Measurements from ENCODE around the gene TAF4B. TPM values are rescaled to one million over a fixed set of nuclear protein-coding genes. Genes with fewer than 3 reads are reported as not detected.

Gene TAF4B
- total RNA-seq, 1 experiment from 2014 or later, result 2.0 TPM

DNA sequence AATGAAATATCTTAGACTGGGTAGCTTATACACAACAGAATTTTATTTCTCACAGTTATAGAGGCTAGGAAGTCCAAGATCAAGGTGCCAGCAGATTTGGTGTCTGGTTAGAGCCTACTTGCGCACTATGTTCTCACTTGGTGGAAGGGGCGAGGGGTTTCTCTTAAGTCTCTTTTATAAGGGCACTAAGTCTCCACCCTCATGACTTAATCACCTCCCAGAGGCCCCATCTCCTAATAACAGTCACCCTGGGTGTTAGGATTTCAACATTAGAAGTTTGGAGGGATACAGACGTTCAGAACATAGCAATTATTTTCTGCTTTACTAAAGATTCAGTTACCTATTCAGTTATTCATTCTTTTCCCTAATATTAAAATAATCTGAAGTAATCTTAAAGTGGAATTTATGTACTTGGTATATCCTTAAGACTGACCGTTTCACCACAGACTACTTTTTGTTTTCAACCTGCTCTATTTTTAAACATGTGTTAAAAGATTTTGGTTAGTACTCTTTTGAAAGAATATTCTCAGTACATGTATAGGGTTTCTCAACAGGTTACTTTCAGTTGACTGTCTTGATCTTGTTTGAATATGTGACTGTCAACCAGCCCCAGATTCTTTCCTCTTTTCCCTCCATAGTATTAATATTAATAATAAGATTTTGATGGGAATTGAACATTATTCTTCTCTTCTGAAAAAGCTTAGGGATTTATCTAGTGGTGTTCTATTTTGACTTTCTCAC, 130.0 kb downstream of the TAF4B start:
- BruUV-seq (replicated peaks), result no TSS peak
- H3K27ac ChIP-seq (ENCODE audit: low read depth, low read length, poor library complexity, severe bottlenecking), result no peak overlapping the region
- no peak overlapping the region for H3K4me3 ChIP-seq (ENCODE audit: low read depth, low read length, poor library complexity, severe bottlenecking)
- H3K36me3 ChIP-seq (ENCODE audit: insufficient read depth, low read length, poor library complexity, severe bottlenecking), result no peaks in the 10 kb centered on the region
- TF ChIP-seq, protein P1, sequence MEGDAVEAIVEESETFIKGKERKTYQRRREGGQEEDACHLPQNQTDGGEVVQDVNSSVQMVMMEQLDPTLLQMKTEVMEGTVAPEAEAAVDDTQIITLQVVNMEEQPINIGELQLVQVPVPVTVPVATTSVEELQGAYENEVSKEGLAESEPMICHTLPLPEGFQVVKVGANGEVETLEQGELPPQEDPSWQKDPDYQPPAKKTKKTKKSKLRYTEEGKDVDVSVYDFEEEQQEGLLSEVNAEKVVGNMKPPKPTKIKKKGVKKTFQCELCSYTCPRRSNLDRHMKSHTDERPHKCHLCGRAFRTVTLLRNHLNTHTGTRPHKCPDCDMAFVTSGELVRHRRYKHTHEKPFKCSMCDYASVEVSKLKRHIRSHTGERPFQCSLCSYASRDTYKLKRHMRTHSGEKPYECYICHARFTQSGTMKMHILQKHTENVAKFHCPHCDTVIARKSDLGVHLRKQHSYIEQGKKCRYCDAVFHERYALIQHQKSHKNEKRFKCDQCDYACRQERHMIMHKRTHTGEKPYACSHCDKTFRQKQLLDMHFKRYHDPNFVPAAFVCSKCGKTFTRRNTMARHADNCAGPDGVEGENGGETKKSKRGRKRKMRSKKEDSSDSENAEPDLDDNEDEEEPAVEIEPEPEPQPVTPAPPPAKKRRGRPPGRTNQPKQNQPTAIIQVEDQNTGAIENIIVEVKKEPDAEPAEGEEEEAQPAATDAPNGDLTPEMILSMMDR (conservative IDR thresholded peaks at IDR 0.05; ENCODE audit: low read depth, low read length), result no peak
- no peak for TF ChIP-seq EZH2 (IDR thresholded peaks at IDR 0.05; ENCODE audit: borderline replicate concordance, low read depth, low read length, poor library complexity, severe bottlenecking)
- DNase-seq (ENCODE audit: low spot score), result no peak
- ChIA-PET CTCF (no interaction called here), POLR2A (ENCODE audit: low non-redundant PET) (no interaction called here)
- H3K4me1 ChIP-seq (ENCODE audit: insufficient read depth, low read length, poor library complexity, severe bottlenecking), result no peaks in the 10 kb centered on the region
- no peaks in the 10 kb centered on the region for H3K27me3 ChIP-seq (replicated peaks; ENCODE audit: insufficient read depth, low read depth, low read length, poor library complexity)
- intact Hi-C loops (cut with micrococcal nuclease; ENCODE audit: unreplicated experiment), result no loop called here
- no peaks in the 10 kb centered on the region for H3K9me3 ChIP-seq (ENCODE audit: low read depth, low read length, poor library complexity, severe bottlenecking)

DNA sequence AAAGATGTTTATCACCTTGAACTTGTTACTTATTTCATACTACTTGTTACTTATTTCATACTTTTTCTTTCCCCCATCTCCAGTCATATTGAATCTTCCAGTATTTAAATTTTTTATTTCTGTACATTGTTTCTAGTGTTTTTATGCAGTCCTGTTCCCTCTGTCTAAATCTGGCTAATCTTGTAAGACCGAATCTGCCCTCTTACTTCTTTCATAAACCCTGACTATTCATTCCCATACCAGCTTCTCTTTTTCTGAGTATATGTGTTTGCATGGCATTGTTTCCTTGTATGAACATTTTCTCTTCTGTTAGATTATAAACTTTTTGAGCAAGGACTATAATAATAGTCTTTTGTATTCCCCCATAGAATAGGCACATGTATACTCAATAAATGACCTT, 131.7 kb downstream of the TAF4B start:
- Histone ChIP-seq H3K36me3 (ENCODE audit: insufficient read depth, low read length, poor library complexity, severe bottlenecking) (no peaks in the 10 kb centered on the region), H3K4me1 (ENCODE audit: insufficient read depth, low read length, poor library complexity, severe bottlenecking) (no peaks in the 10 kb centered on the region), H3K4me3 (ENCODE audit: low read depth, low read length, poor library complexity, severe bottlenecking) (no peak overlapping the region), H3K27me3 (replicated peaks; ENCODE audit: insufficient read depth, low read depth, low read length, poor library complexity) (no peaks in the 10 kb centered on the region), H3K27ac (ENCODE audit: low read depth, low read length, poor library complexity, severe bottlenecking) (no peak overlapping the region), H3K9me3 (ENCODE audit: low read depth, low read length, poor library complexity, severe bottlenecking) (no peaks in the 10 kb centered on the region)
- no peak for TF ChIP-seq EZH2 (IDR thresholded peaks at IDR 0.05; ENCODE audit: borderline replicate concordance, low read depth, low read length, poor library complexity, severe bottlenecking)
- no peak for DNase-seq (ENCODE audit: low spot score)
- intact Hi-C loops (cut with micrococcal nuclease; ENCODE audit: unreplicated experiment), result no loop called here
- BruUV-seq (replicated peaks), result no TSS peak
- ChIA-PET CTCF (no interaction called here), POLR2A (ENCODE audit: low non-redundant PET) (no interaction called here)

DNA sequence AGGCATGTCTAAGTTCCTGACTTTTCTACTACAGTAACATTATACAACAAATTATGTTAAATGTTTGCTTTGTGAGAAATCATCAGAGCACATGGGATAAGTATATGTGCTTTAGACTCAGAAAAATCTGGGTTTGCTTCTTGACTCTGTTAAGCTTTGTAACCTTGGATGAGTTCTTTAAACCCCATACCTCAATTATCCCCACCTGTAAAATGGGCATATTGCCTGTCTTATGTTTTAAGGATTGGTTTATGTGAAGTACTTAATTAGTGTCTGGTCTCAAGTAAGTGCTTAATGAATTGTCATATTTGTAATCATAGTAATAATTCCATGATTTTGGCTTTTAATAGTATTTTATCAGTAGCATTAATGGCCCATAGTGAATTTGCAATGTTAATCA, 135.8 kb downstream of the TAF4B start:
- intact Hi-C loops (cut with micrococcal nuclease; ENCODE audit: unreplicated experiment), result no loop called here
- DNase-seq (ENCODE audit: low spot score), result no peak
- no peaks in the 10 kb centered on the region for H3K4me1 ChIP-seq (ENCODE audit: insufficient read depth, low read length, poor library complexity, severe bottlenecking)
- H3K27me3 ChIP-seq (replicated peaks; ENCODE audit: insufficient read depth, low read depth, low read length, poor library complexity), result no peaks in the 10 kb centered on the region
- ChIA-PET CTCF (no interaction called here), POLR2A (ENCODE audit: low non-redundant PET) (no interaction called here)
- H3K27ac ChIP-seq (ENCODE audit: low read depth, low read length, poor library complexity, severe bottlenecking), result no peak overlapping the region
- no peak overlapping the region for H3K4me3 ChIP-seq (ENCODE audit: low read depth, low read length, poor library complexity, severe bottlenecking)
- TF ChIP-seq, protein P1 (conservative IDR thresholded peaks at IDR 0.05; ENCODE audit: low read depth, low read length), result no peak
- no peak for TF ChIP-seq EZH2 (IDR thresholded peaks at IDR 0.05; ENCODE audit: borderline replicate concordance, low read depth, low read length, poor library complexity, severe bottlenecking)
- no peaks in the 10 kb centered on the region for H3K9me3 ChIP-seq (ENCODE audit: low read depth, low read length, poor library complexity, severe bottlenecking)
- no TSS peak for BruUV-seq (replicated peaks)
- no peaks in the 10 kb centered on the region for H3K36me3 ChIP-seq (ENCODE audit: insufficient read depth, low read length, poor library complexity, severe bottlenecking)

DNA sequence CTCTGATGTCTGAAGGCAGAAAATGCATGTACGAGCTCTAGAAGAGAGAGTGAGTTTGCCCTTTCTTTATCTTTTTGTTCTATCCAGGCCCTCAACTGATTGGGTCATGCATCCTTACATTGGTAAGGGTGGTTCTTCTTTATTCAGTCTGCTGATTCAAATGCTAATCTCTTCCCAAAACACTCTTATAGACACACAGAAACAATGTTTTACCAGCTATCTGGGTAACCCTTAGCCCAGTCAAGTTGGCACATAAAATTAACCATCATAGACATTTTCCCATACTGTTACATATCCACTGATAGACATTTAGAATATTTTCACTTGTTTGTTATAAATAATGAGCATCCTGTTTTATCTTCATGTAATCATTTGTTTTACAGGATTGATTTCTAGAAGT, 141.2 kb downstream of the TAF4B start:
- TF ChIP-seq, protein P1 (conservative IDR thresholded peaks at IDR 0.05; ENCODE audit: low read depth, low read length), result no peak
- Histone ChIP-seq H3K27ac (ENCODE audit: low read depth, low read length, poor library complexity, severe bottlenecking) (no peak overlapping the region), H3K9me3 (ENCODE audit: low read depth, low read length, poor library complexity, severe bottlenecking) (no peaks in the 10 kb centered on the region), H3K4me3 (ENCODE audit: low read depth, low read length, poor library complexity, severe bottlenecking) (no peak overlapping the region), H3K27me3 (replicated peaks; ENCODE audit: insufficient read depth, low read depth, low read length, poor library complexity) (no peaks in the 10 kb centered on the region), H3K36me3 (ENCODE audit: insufficient read depth, low read length, poor library complexity, severe bottlenecking) (no peaks in the 10 kb centered on the region), H3K4me1 (ENCODE audit: insufficient read depth, low read length, poor library complexity, severe bottlenecking) (no peaks in the 10 kb centered on the region)
- DNase-seq (ENCODE audit: low spot score), result no peak
- POLR2A ChIA-PET (ENCODE audit: low non-redundant PET), result no interaction called here
- no TSS peak for BruUV-seq (replicated peaks)
- CTCF ChIA-PET, result no interaction called here
- intact Hi-C loops (cut with micrococcal nuclease; ENCODE audit: unreplicated experiment), result no loop called here

All from A673 (cell line).